ENCODE results near the gene S100A9.

Gene S100A9

DNA sequence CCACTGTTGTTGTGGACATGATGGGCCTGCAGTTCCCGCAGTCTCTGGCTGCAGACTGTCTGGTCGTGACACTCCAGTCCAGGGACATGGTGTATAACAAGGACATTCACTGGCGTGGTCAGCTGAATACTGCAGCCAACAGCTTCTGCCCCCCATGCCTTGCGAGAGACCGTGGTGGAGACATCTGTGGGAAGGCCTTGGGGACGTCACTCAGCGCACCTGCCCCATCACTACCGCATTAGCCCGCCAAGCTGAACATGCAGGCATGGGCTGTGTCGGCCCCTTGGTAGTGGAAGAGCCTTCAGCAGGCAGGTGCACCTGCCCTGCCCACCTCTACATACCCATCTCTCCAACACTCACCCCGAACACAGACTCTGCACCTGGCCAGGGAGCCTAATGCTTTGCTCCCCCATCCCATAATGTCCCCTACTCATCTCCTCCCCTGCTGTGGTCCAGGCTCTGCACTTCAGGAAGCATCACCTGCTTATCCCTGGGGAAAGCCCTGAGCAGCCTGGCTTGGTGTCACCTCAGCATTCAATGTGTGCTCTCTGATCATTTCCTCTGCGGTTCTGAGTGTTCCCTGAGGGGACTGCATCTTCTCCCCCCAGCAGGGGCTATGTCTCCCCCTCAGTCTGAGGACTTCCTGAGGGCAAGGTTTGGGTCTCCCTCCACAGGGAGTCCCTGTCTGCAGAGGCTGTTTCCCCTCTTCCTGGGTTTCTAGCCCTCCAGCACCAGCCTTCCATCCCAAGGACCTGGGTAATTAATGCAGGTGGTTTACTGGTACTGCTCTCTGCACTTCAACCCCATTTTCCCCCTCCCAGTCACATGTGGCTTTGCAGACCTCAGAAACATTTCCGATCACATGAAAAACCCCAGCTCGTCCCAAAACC lies 12.2 kb upstream of the S100A9 start:
- DNase-seq (ENCODE audit: low spot score) = peak; percentile 31

- peak; percentile 28 for DNase-seq (ENCODE audit: low spot score)
These were observed 11.5 kb upstream of the S100A9 start for GRCh38 chr1:153346077-153346723.

GRCh38 chr1:153347049-153347448 lies 10.6 kb upstream of the S100A9 start:
- DNase-seq (ENCODE audit: low spot score) = peak; percentile 19

- DNase-seq (ENCODE audit: low spot score) = peak; percentile 18
These were observed 9.8 kb upstream of the S100A9 start for GRCh38 chr1:153347856-153348255.

DNA sequence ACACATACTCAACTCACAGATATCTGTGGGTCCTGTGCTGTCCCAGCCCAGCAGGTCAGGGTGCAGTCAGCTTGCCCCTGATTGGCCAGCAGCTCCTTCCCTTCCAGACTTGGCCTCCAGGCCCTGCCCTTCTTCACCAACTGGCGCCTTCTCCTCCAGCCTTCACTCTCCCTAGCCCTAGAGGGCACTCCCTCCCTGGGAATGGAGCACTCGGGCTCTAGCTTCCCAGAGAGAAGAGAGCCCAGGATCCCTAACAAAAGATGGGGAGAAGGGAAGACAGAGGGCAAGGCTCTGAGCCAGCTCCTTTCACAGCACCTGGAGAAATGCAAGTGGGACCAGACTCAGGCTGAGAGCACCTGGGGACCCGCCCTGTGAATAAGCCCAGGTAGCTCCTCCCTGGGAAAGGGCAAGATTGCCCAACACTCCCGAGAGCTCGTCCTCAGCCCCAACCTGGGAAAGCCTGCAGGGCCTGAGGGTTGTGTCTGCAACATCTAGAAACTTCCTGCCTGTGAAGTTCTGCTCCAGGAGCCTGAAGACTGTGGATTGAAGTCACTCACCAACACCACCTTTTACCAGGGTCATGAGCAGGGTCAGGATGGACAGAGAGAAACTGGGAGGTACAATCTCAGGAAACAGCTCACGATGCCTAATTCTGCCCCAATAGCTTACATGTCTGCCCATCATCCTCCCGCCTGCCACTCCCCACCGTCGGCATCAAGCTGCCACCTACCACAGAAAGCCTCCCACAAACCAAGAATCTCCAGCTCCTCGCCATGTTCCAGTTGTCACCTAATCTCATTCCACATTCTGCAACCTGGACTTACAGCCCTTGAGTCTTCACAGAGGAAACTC lies 8.9 kb upstream of the S100A9 start, which contains the start of gene PGLYRP4:
Gene PGLYRP4 (minus strand): TSS at position 331 of the 852 bp plus-strand sequence. CDS start 909 bp downstream, outside the sequence.
- peak; percentile 31 for DNase-seq (ENCODE audit: low spot score)

- DNase-seq (ENCODE audit: low spot score) = peak; percentile 33
These were observed 8.0 kb upstream of the S100A9 start for GRCh38 chr1:153349363-153350320.

DNA sequence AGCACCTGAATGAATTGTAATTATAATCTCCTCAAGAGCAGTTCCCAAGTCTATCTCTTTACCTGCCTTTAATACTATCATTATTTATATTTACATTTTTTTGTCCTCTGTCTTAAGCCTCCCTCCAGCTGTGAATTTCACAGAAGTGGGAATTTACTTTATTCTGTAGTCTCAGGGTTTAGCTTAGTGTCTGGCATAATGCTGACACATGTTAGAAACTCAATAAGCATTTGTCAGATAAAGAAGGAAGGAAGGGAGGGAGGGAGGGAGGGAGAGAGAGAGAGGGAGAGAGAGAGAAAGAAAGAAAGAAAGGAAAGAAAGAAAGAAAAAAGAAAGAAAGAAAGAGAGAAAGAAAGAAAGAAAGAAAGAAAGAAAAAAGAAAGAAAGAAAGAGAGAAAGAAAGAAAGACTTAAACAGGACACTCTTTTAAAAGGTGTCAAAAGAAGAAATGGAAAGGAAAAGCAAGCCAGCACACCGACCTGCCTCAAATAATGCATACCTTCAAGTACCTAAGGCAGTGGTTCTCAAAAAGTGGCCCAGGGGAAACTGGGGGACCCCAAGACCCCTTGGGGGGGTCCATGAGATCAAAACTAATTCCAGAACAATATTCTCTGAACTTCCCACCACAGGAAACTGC lies 7.2 kb upstream of the S100A9 start:
- peak; percentile 22 for DNase-seq (ENCODE audit: low spot score)

GRCh38 chr1:153352523-153352922 lies 5.1 kb upstream of the S100A9 start:
- DNase-seq (ENCODE audit: low spot score) = peak; percentile 68

DNA sequence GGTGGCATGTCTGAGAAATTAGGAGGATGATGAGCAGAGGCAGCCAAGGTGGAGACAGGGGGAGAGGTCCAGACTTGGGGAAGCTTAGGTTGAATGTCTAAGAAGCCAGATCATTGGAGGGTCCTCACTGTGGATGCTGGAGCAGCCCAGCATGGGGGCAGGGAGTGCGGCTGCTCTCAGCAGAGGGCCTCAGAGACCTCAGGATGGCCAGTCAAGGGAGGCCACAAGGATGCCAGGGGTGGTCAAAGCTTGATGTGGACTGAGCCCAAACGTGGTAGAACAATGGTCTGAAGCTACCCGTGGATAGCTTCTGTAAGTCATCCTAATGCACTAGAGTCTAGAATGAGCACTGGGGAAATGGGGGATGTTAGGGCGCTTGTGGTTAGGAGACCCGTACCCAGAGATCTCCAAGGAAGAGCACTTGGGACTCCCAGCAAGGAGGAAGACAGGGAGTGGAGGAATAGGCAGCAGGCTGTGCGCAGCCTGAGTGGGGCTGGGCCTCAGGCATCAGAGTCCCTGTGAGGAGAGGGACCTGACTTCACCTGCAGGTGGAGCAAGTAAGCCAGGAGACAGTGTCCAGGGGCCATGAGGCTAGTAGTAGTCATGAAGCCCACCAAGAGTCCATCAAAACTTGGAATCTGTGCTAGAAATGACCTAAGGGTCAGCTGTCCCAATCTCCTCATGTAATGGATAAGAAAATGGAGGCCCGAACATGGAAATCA lies 4.3 kb upstream of the S100A9 start:
- peak; percentile 59 for DNase-seq (ENCODE audit: low spot score)

- no peak for DNase-seq (ENCODE audit: low spot score)
These were observed 3.0 kb upstream of the S100A9 start for GRCh38 chr1:153354515-153355193.

- peak; percentile 65 for DNase-seq (ENCODE audit: low spot score)
These were observed 2.1 kb upstream of the S100A9 start for GRCh38 chr1:153355445-153356071.

- DNase-seq (ENCODE audit: low spot score) = peak; percentile 23
These were observed 1.1 kb upstream of the S100A9 start for GRCh38 chr1:153356392-153357075.

DNA sequence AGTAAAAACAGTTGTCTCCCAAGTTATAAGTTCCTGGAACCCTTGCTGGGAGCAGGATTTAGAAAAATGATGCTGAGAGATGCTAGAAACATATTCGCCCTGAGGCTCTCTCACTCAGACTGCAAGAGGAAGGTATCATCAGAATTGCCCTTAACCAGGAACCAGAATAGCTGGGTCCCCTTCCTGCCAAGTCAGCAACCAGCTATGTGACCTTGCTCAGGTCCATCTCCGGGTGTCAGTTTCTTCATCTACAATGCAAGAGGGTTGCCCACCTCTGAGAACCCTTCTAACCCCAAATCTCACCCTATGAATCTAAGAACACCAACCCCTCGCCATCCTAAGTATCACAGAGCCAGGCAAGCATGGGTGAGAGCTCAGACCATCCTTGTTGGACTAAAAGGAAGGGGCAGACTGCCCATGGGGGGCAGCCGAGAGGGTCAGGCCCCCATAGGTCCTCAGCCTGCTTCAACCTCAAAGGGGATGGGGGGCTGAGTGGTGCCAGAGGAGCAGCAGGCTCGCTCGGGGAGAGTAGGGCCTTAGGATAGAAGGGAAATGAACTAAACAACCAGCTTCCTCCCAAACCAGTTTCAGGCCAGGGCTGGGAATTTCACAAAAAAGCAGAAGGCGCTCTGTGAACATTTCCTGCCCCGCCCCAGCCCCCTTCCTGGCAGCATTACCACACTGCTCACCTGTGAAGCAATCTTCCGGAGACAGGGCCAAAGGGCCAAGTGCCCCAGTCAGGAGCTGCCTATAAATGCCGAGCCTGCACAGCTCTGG lies 390 bp upstream of the S100A9 start:
- DNase-seq (ENCODE audit: low spot score) = peak; percentile 16

DNA sequence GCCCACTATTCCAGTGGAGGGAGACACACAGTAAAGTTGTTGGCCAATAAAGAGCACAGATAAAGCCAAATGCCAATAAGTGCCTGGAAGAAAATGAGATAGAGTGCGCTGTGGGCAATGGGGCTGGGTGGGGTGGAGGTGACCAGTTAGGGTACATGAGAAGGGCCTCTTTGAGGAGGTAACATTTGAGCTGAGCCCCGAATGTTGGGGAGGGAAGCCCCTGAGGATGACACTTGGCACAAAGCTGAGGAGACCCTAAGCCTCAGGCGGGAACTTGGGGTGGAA lies 979 bp downstream of the S100A9 start:
- no peak for DNase-seq (ENCODE audit: low spot score)

DNA sequence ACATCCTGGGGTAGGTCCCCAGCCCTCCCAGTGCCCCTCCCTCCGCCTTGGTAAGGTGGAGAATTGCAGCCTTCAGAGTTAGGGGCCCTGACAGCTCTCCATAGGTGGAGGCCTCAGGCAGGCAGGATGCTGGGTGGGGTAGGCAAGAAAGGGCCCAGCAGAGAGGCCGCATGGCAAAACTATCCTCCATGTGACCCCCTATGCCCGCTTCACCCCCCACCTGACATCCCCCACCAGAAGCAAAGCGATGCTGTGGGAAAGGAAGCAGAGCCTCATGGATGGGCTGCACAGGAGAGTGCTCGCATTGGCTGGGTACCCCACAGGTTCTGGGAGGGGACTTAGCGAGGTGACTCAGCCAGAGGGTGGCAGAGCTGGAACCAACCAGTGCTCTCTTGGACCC lies 1.6 kb downstream of the S100A9 start:
- peak; percentile 31 for DNase-seq (ENCODE audit: low spot score)

DNA sequence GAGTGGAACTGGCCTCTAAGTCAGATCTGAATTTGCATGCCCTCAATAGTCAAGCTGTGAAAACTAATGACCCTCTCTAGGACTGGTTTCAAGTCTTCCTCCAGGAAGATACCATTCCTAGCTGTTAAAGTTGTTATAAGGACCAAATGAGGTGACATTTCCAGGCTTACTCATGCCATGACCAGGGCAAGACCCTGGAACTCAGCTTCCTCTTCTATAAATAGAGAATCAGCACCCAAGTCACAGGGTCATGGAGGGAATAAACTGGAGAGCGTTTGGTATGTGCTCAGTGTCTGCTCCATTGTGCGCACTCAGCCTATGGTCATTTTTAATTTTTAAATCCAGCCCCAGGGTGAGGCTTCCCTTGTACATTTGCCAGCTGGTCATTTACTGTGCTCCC lies 2.5 kb downstream of the S100A9 start:
- no peak for DNase-seq (ENCODE audit: low spot score)

- no peak for DNase-seq (ENCODE audit: low spot score)
These were observed 3.2 kb downstream of the S100A9 start for GRCh38 chr1:153360592-153361479.
